Keratinocyte (primary cell): ENCODE data around the gene YY1.
"Not testable (repeated sequence)": the region's sequence is repeated elsewhere in the genome, so short reads cannot be mapped to it uniquely, and the experiment has no call there.

Source experiments
- CTCF ChIP-seq, 3 experiments: IDR thresholded peaks in 1 of 3; conservative IDR thresholded peaks in 1 of 3; optimal IDR thresholded peaks in 1 of 3; 2 replicates in 2 of 3; 3 replicates in 1 of 3; pipeline versions ENCODE3 to v1.5.1; 2011; ENCODE audit warnings: low read length in 3 of 3, mild to moderate bottlenecking in 3 of 3, moderate library complexity in 2 of 3, control low read depth in 1 of 3, inconsistent platforms in 1 of 3; ENCODE audit not compliant: insufficient read depth in 2 of 3; ENCODE audit errors: extremely low read depth in 1 of 3
- EZH2 ChIP-seq: IDR thresholded peaks from one replicate; pipeline ENCODE4 v1.6.1; 2012; ENCODE audit warnings: inconsistent platforms, mild to moderate bottlenecking, low read length, moderate library complexity

GRCh38 chr14:100204835-100205167, 34.1 kb upstream of the YY1 start:
- TF ChIP-seq CTCF (optimal IDR thresholded peaks at IDR 0.05 in 1 of 3, IDR thresholded peaks at IDR 0.05 in 1 of 3, conservative IDR thresholded peaks at IDR 0.05 in 1 of 3; ENCODE audit: extremely low read depth in 1 of 3, insufficient read depth in 2 of 3, low read length in 3 of 3); EZH2: not testable (repeated sequence)
